Colonic mucosa (tissue), 4 donors: ENCODE data around the gene CREB1. TPM values are rescaled to one million over a fixed set of nuclear protein-coding genes. Genes with fewer than 3 reads are reported as not detected.

Experiments
- DNase-seq: peaks from one replicate; pipeline ENCODE4 v3.0.0-alpha.2; 2020
- H3K27ac ChIP-seq: fragments of 200-600 bp; one replicate; pipeline ENCODE4 v1.8.0; 2021
- H3K27me3 ChIP-seq: fragments of 200-600 bp; one replicate; pipeline ENCODE4 v1.8.0; 2021
- H3K36me3 ChIP-seq: fragments of 200-600 bp; one replicate; pipeline ENCODE4 v1.8.0; 2021
- H3K4me1 ChIP-seq: fragments of 200-600 bp; one replicate; pipeline ENCODE4 v1.8.0; 2021; ENCODE audit warnings: mild to moderate bottlenecking
- H3K4me3 ChIP-seq: fragments of 200-600 bp; one replicate; pipeline ENCODE4 v1.8.0; 2021
- H3K9ac ChIP-seq, 2 donors: one replicate each; pipeline ENCODE4 v1.7.0; 2013; ENCODE audit warnings: control low read depth in 2 of 2, low read depth in 2 of 2, low read length in 2 of 2
- H3K9me3 ChIP-seq: fragments of 200-600 bp; one replicate; pipeline ENCODE4 v1.8.0; 2021
- intact Hi-C: fragments of 100-400 bp; cut with DNase I; formaldehyde crosslinking; loops from one replicate; pipeline ENCODE4 v1.14.1; 2022
- total RNA-seq, 2 donors: library from RNA; stranded (reverse); fragmentation: NEBNext Ultra II Directional in 1 of 2; extraction: Animal tissue kit (Norgen Biotek cat#: 25700) in 1 of 2; gene quantifications; one replicate each; pipeline ENCODE4 v1.2.1, GENCODE V29; 2021
- TF ChIP-seq, protein P1 (sequence below): fragments of 200-600 bp; IDR thresholded peaks from one replicate; pipeline ENCODE4 v1.8.0; 2022; ENCODE audit warnings: antibody characterized with exemption, mild to moderate bottlenecking
- donor health status: healthy.
- donor health status: DM: no; HTN: no; CAD: no.
- donor health status: DM: no; HTN: no; CAD: no.

The CREB1 gene
- total RNA-seq, 2 donors from 2014 or later, result 46.0 to 55.4 TPM

GRCh38 chr2:207540431-207540830 lies 10.7 kb downstream of the CREB1 start:
- Histone ChIP-seq H3K4me3 (no peak overlapping the region), H3K27me3 (no peaks in the 10 kb centered on the region), H3K27ac (no peak overlapping the region), H3K36me3 (no peaks in the 10 kb centered on the region), H3K9me3 (no peaks in the 10 kb centered on the region), H3K9ac (no peak overlapping the region), H3K4me1 (peaks cover 5% of the 10 kb centered on the region)
- no peak for DNase-seq
- intact Hi-C loops, result no loop called here
- TF ChIP-seq, protein P1, sequence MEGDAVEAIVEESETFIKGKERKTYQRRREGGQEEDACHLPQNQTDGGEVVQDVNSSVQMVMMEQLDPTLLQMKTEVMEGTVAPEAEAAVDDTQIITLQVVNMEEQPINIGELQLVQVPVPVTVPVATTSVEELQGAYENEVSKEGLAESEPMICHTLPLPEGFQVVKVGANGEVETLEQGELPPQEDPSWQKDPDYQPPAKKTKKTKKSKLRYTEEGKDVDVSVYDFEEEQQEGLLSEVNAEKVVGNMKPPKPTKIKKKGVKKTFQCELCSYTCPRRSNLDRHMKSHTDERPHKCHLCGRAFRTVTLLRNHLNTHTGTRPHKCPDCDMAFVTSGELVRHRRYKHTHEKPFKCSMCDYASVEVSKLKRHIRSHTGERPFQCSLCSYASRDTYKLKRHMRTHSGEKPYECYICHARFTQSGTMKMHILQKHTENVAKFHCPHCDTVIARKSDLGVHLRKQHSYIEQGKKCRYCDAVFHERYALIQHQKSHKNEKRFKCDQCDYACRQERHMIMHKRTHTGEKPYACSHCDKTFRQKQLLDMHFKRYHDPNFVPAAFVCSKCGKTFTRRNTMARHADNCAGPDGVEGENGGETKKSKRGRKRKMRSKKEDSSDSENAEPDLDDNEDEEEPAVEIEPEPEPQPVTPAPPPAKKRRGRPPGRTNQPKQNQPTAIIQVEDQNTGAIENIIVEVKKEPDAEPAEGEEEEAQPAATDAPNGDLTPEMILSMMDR, result no peak

DNA sequence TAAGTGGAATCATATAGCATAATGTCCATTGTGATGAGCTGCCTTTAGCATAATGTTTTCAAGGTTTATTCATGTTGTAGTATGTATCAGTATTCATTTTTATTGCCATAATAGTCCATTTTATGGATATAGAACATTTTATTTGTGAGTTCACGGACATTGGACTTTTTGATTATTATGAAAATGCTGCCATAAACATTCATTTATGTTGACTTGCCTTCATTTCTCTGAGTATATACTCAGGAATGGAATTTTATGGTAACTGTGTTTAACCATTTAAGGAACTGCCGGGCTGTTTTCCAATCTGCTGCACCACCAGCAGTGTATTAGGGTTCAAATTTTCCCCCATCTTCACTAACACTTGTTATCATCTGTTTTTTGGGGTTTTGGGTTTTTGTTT lies 12.2 kb downstream of the CREB1 start:
- TF ChIP-seq, protein P1, result no peak
- H3K4me3 ChIP-seq, result no peak overlapping the region
- H3K27ac ChIP-seq, result no peak overlapping the region
- no peaks in the 10 kb centered on the region for H3K27me3 ChIP-seq
- no peaks in the 10 kb centered on the region for H3K9me3 ChIP-seq
- no peak overlapping the region for H3K9ac ChIP-seq
- no peaks in the 10 kb centered on the region for H3K36me3 ChIP-seq
- DNase-seq, result no peak
- intact Hi-C loops, result no loop called here
- peaks cover 5% of the 10 kb centered on the region for H3K4me1 ChIP-seq

GRCh38 chr2:207543272-207543671 lies 13.5 kb downstream of the CREB1 start:
- Histone ChIP-seq H3K4me3 (no peak overlapping the region), H3K27me3 (no peaks in the 10 kb centered on the region), H3K36me3 (no peaks in the 10 kb centered on the region), H3K27ac (no peak overlapping the region), H3K9ac (no peak overlapping the region), H3K9me3 (no peaks in the 10 kb centered on the region), H3K4me1 (no peaks in the 10 kb centered on the region)
- intact Hi-C loops, result no loop called here
- DNase-seq, result no peak
- TF ChIP-seq, protein P1, result no peak

GRCh38 chr2:207546822-207547221 lies 17.1 kb downstream of the CREB1 start:
- no peak overlapping the region for H3K4me3 ChIP-seq
- no peaks in the 10 kb centered on the region for H3K27me3 ChIP-seq
- no peak overlapping the region for H3K9ac ChIP-seq
- no peaks in the 10 kb centered on the region for H3K36me3 ChIP-seq
- no peaks in the 10 kb centered on the region for H3K9me3 ChIP-seq
- DNase-seq, result no peak
- TF ChIP-seq, protein P1, result no peak
- H3K4me1 ChIP-seq, result no peaks in the 10 kb centered on the region
- H3K27ac ChIP-seq, result no peak overlapping the region
- intact Hi-C loops, result no loop called here

DNA sequence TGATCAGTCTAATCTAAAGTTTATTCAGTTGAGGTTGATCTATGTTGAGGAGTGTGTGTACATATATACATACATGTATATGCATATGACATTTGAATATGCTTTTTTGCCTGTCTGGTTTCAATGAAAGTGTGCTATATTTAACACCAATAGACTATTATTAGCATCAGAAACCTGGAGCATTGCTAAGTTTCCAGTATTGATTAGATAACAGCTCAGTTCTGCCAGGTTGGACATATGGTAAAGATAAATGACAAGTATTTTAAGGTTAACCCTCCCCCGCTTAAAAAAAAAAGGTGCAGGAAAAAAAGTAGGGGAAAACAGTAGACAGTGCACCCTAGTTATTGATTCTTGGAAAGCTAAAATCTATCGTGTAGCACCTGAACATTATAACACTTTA lies 19.4 kb downstream of the CREB1 start:
- TF ChIP-seq, protein P1, result no peak
- Histone ChIP-seq H3K4me1 (no peaks in the 10 kb centered on the region), H3K27ac (no peak overlapping the region), H3K27me3 (no peaks in the 10 kb centered on the region), H3K4me3 (no peak overlapping the region), H3K9me3 (no peaks in the 10 kb centered on the region), H3K9ac (no peak overlapping the region), H3K36me3 (no peaks in the 10 kb centered on the region)
- intact Hi-C loops, result no loop called here
- DNase-seq, result no peak

- Histone ChIP-seq H3K4me3 (no peak overlapping the region), H3K27ac (no peak overlapping the region), H3K27me3 (no peaks in the 10 kb centered on the region), H3K36me3 (peaks cover 4% of the 10 kb centered on the region), H3K4me1 (no peaks in the 10 kb centered on the region), H3K9ac (no peak overlapping the region), H3K9me3 (no peaks in the 10 kb centered on the region)
- TF ChIP-seq, protein P1, result no peak
- intact Hi-C loops, result no loop called here
- DNase-seq, result no peak
Measured at GRCh38 chr2:207558079-207558491, 28.3 kb downstream of the CREB1 start.
